ENCODE data around the gene SLAMF6. TPM values are rescaled to one million over a fixed set of nuclear protein-coding genes. Genes with fewer than 3 reads are reported as not detected.
"Not testable (repeated sequence)": the region's sequence is repeated elsewhere in the genome, so short reads cannot be mapped to it uniquely, and the experiment has no call there.

The SLAMF6 gene
- total RNA-seq = 10 to 100 TPM; 40.0 to 41.9 TPM

GRCh38 chr1:160522622-160523345 is at the start of gene SLAMF6:
SLAMF6 (minus strand) TSS chr1:160523255; CDS start chr1:160523192, 63 bp downstream.
- CTCF ChIA-PET = interaction anchor here (1.0 to 1.6 kb wide), 3 partner anchors 14 to 94 kb away, joined by 3 to 8 read pairs (median 4); no protein-coding TSS in a partner anchor
- POLR2A ChIA-PET = interaction anchor here (0.8 to 1.2 kb wide), 3 partner anchors 18 to 79 kb away, joined by 3 read pairs; no protein-coding TSS in a partner anchor

- ChIA-PET POLR2A (no interaction called here), CTCF (interaction anchor here (1.2 to 1.9 kb wide), 3 partner anchors 7 to 37 kb away, joined by 4 read pairs; no protein-coding TSS in a partner anchor)
These were observed 47.8 kb upstream of the SLAMF6 start for GRCh38 chr1:160570840-160571239.

- CTCF ChIA-PET = interaction anchor here (0.6 to 1.9 kb wide), 5 partner anchors 8 to 51 kb away, joined by 3 to 4 read pairs (median 3); no protein-coding TSS in a partner anchor
- POLR2A ChIA-PET = interaction anchor here (1.7 kb wide), 1 partner anchor 8 kb away, joined by 5 read pairs; no protein-coding TSS in a partner anchor
These were observed 46.8 kb upstream of the SLAMF6 start for GRCh38 chr1:160569806-160570205.

- ChIA-PET CTCF (interaction anchor here (0.6 to 1.0 kb wide), 3 partner anchors 10 to 94 kb away, joined by 3 to 5 read pairs (median 3); no protein-coding TSS in a partner anchor), POLR2A (interaction anchor here (1.2 to 1.7 kb wide), 2 partner anchors 9 to 10 kb away, joined by 3 to 5 read pairs; no protein-coding TSS in a partner anchor)
These were observed 45.0 kb upstream of the SLAMF6 start for GRCh38 chr1:160567858-160568682.

GRCh38 chr1:160567341-160567740 is 44.3 kb upstream of the SLAMF6 start:
- POLR2A ChIA-PET = interaction anchor here (1.2 kb wide), 1 partner anchor 10 kb away, joined by 3 read pairs; no protein-coding TSS in a partner anchor
- CTCF ChIA-PET = no interaction called here

- ChIA-PET CTCF (interaction anchor here (1.0 to 1.5 kb wide), 2 partner anchors 15 to 21 kb away, joined by 3 to 4 read pairs; no protein-coding TSS in a partner anchor), POLR2A (interaction anchor here (0.7 kb wide), 1 partner anchor 57 kb away, joined by 4 read pairs; no protein-coding TSS in a partner anchor)
These were observed 42.5 kb upstream of the SLAMF6 start for GRCh38 chr1:160565564-160565963.

- CTCF ChIA-PET = not testable (repeated sequence)
These were observed 40.2 kb upstream of the SLAMF6 start for GRCh38 chr1:160563230-160563629.

GRCh38 chr1:160562745-160563144 is 39.7 kb upstream of the SLAMF6 start:
- POLR2A ChIA-PET = not testable (repeated sequence)
- CTCF ChIA-PET = interaction anchor here (1.7 kb wide), 1 partner anchor 18 kb away, joined by 6 read pairs; no protein-coding TSS in a partner anchor

More at GRCh38 chr1:160563230-160563629, 40.2 kb upstream of the SLAMF6 start:
- POLR2A ChIA-PET = not testable (repeated sequence)

- ChIA-PET CTCF (interaction anchor here (1.0 kb wide), 1 partner anchor 73 kb away, joined by 3 read pairs; no protein-coding TSS in a partner anchor), POLR2A (no interaction called here)
These were observed 37.8 kb upstream of the SLAMF6 start for GRCh38 chr1:160560806-160561205.

- ChIA-PET CTCF (interaction anchor here (1.0 to 1.1 kb wide), 2 partner anchors 19 to 72 kb away, joined by 3 to 4 read pairs; partner anchors contain the start of gene CD84), POLR2A (no interaction called here)
These were observed 37.1 kb upstream of the SLAMF6 start for GRCh38 chr1:160560045-160560705.

GRCh38 chr1:160559437-160559836 is 36.4 kb upstream of the SLAMF6 start:
- CTCF ChIA-PET = interaction anchor here (0.6 to 1.4 kb wide), 5 partner anchors 17 to 209 kb away, joined by 3 to 4 read pairs (median 3); partner anchors contain the start of gene CD84
- POLR2A ChIA-PET = not testable (repeated sequence)

GRCh38 chr1:160558660-160559380 is 35.8 kb upstream of the SLAMF6 start:
- CTCF ChIA-PET = interaction anchor here (0.6 to 1.4 kb wide), 4 partner anchors 18 to 210 kb away, joined by 3 read pairs; no protein-coding TSS in a partner anchor
- POLR2A ChIA-PET = no interaction called here

- ChIA-PET CTCF (interaction anchor here (1.1 to 2.1 kb wide), 3 partner anchors 10 to 53 kb away, joined by 3 to 9 read pairs (median 8); no protein-coding TSS in a partner anchor), POLR2A (no interaction called here)
These were observed 30.7 kb upstream of the SLAMF6 start for GRCh38 chr1:160553778-160554177.

GRCh38 chr1:160552425-160552824 is 29.4 kb upstream of the SLAMF6 start:
- ChIA-PET POLR2A (no interaction called here), CTCF (interaction anchor here (2.1 kb wide), 1 partner anchor 8 kb away, joined by 9 read pairs; no protein-coding TSS in a partner anchor)

GRCh38 chr1:160550572-160551034 is 27.5 kb upstream of the SLAMF6 start:
- CTCF ChIA-PET = interaction anchor here (0.6 to 2.0 kb wide), 10 partner anchors 10 to 133 kb away, joined by 3 to 13 read pairs (median 3); no protein-coding TSS in a partner anchor
- POLR2A ChIA-PET = no interaction called here

GRCh38 chr1:160549665-160550006 is 26.6 kb upstream of the SLAMF6 start:
- ChIA-PET CTCF (interaction anchor here (0.8 to 2.0 kb wide), 5 partner anchors 9 to 90 kb away, joined by 3 to 11 read pairs (median 3); no protein-coding TSS in a partner anchor), POLR2A (no interaction called here)

- ChIA-PET CTCF (interaction anchor here (0.8 to 1.5 kb wide), 3 partner anchors 19 to 61 kb away, joined by 3 read pairs; no protein-coding TSS in a partner anchor), POLR2A (no interaction called here)
These were observed 26.1 kb upstream of the SLAMF6 start for GRCh38 chr1:160548960-160549664.

Measured in activated CD8-positive, alpha-beta memory T cell treated with anti-CD3 and anti-CD28 coated beads for 36 hours (primary cell).